K562 (cell line): ENCODE measurements around the gene AUNIP. TPM values are rescaled to one million over a fixed set of nuclear protein-coding genes. Genes with fewer than 3 reads are reported as not detected.
"Not testable (repeated sequence)": the region's sequence is repeated elsewhere in the genome, so short reads cannot be mapped to it uniquely, and the experiment has no call there.

Source experiments
- ATAC-seq: fragments of 200-7000 bp; cut with Tn5 transposase; 3 replicates; pipeline ENCODE4 v1.9.1; 2020; ENCODE audit warnings: moderate library complexity
- BruUV-seq: library from RNA; stranded (reverse); fragments of 400-500 nt; replicated peaks from 2 replicates; lab custom pipeline; 2021; lab: Mats Ljungman, UMichigan
- CTCF ChIA-PET: fragments of 300-600 bp; formaldehyde crosslinking; extraction: SDS; loops from one replicate; lab custom pipeline; 2021; ENCODE audit warnings: low intra/inter-chr PET ratio; lab: Yijun Ruan, JAX
- POLR2A ChIA-PET: fragments of 300-600, 350-650 bp; sonication (Branson Sonifier 250); formaldehyde crosslinking; extraction: SDS; loops from one replicate; lab custom pipeline; 2021; ENCODE audit warnings: antibody characterized with exemption, inconsistent platforms; lab: Yijun Ruan, JAX
- DNase-seq, 4 experiments: peaks; one replicate each; pipeline versions ENCODE4 v3.0.0 to v3.0.0-alpha.2; 2011 to 2018; ENCODE audit warnings: low spot score in 3 of 4, mixed read lengths in 3 of 4; ENCODE audit errors: extremely low read depth in 1 of 4
- FAIRE-seq: peaks from 2 replicates; lab custom pipeline; 2011; peaks lifted over from hg19 to GRCh38; lab: Jason Lieb, UNC
- H2AFZ ChIP-seq: 2 replicates; pipeline ENCODE4 v1.6.0; 2011; ENCODE audit warnings: low read depth, low read length, control low read depth, inconsistent platforms
- H3K27ac ChIP-seq: fragments of 200-600 bp; 3 replicates; pipeline ENCODE4 v1.8.0; 2011; ENCODE audit warnings: low read depth, mild to moderate bottlenecking, control low read depth, inconsistent platforms, low read length, moderate library complexity, mixed read lengths; ENCODE audit errors: extremely low read depth
- H3K27me3 ChIP-seq, 2 experiments: fragments of 300-600 bp in 1 of 2; 2 replicates in 1 of 2; 3 replicates in 1 of 2; pipeline versions ENCODE4 v1.6.0 to v1.8.0; 2011; ENCODE audit warnings: inconsistent platforms in 2 of 2, low read length in 2 of 2, mild to moderate bottlenecking in 1 of 2, mixed read lengths in 1 of 2, moderate library complexity in 1 of 2; ENCODE audit not compliant: control insufficient read depth in 2 of 2, insufficient read depth in 2 of 2
- H3K36me3 ChIP-seq: fragments of 300-600 bp; 3 replicates; pipeline ENCODE4 v1.8.0; 2011; ENCODE audit warnings: mild to moderate bottlenecking, low read length, inconsistent platforms; ENCODE audit not compliant: control insufficient read depth, insufficient read depth
- H3K4me1 ChIP-seq, 2 experiments: fragments of 200-600 bp in 1 of 2; replicated peaks in 1 of 2; 2 replicates in 1 of 2; 3 replicates in 1 of 2; pipeline versions ENCODE4 v1.5.1 to v1.8.0; 2011; ENCODE audit warnings: inconsistent platforms in 2 of 2, low read length in 2 of 2, mild to moderate bottlenecking in 1 of 2, mixed read lengths in 1 of 2, moderate library complexity in 1 of 2; ENCODE audit not compliant: control insufficient read depth in 2 of 2, insufficient read depth in 2 of 2
- H3K4me2 ChIP-seq: 2 replicates; pipeline ENCODE4 v1.6.1; 2011; ENCODE audit warnings: low read length, control low read depth, inconsistent platforms, mixed read lengths; ENCODE audit not compliant: insufficient read depth
- H3K4me3 ChIP-seq: fragments of 200-600 bp; sonication (generic), shearing (Covaris generic); 2 replicates; pipeline ENCODE4 v1.5.1; 2016; ENCODE audit warnings: control low read depth, inconsistent platforms
- H3K79me2 ChIP-seq: fragments of 200-600 bp; 3 replicates; pipeline ENCODE4 v1.8.0; 2011; ENCODE audit warnings: low read length, inconsistent platforms; ENCODE audit not compliant: control insufficient read depth, insufficient read depth
- H3K9ac ChIP-seq, 2 experiments: 2 replicates each; pipeline versions ENCODE4 v1.6.0 to v1.6.1; 2011; ENCODE audit warnings: low read depth in 2 of 2, low read length in 2 of 2, control low read depth in 1 of 2, inconsistent platforms in 1 of 2, mild to moderate bottlenecking in 1 of 2, mixed read lengths in 1 of 2; ENCODE audit not compliant: insufficient read depth in 1 of 2
- H3K9me1 ChIP-seq: one replicate; pipeline ENCODE4 v1.6.0; 2011; ENCODE audit warnings: inconsistent platforms, mild to moderate bottlenecking, low read length, moderate library complexity; ENCODE audit not compliant: control insufficient read depth, insufficient read depth
- H3K9me3 ChIP-seq: replicated peaks from 2 replicates; pipeline ENCODE4 v1.5.1; 2011; ENCODE audit warnings: low read depth, low read length, inconsistent platforms; ENCODE audit not compliant: control insufficient read depth, insufficient read depth
- H4K20me1 ChIP-seq: replicated peaks from 2 replicates; pipeline ENCODE4 v1.6.1; 2011; ENCODE audit warnings: low read length, inconsistent platforms, mixed read lengths; ENCODE audit not compliant: control insufficient read depth, insufficient read depth
- AFF1 ChIP-seq, 2 experiments: fragments of 450-650 bp; IDR thresholded peaks; 2 replicates each; pipeline ENCODE4 v1.6.1; 2018; ENCODE audit warnings: mild to moderate bottlenecking in 2 of 2, low read depth in 1 of 2; ENCODE audit not compliant: partially characterized antibody in 2 of 2
- SMAD2 ChIP-seq: fragments of 150-350 bp; IDR thresholded peaks from 2 replicates; pipeline ENCODE4 v1.6.1; 2014; ENCODE audit warnings: low read depth, mild to moderate bottlenecking, low read length
- TSHZ1 ChIP-seq: fragments of 250-450 bp; sonication (Bioruptor Pico); IDR thresholded peaks from 2 replicates; pipeline ENCODE4 v1.4.0; 2020; ENCODE audit warnings: mild to moderate bottlenecking, moderate library complexity
- WGBS: fragments of 100-300 bp; shearing (Covaris generic); methylation state at CpG from one replicate; pipeline ENCODE4 v1.1.6; 2016; ENCODE audit warnings: low coverage, mixed read lengths; ENCODE audit not compliant: insufficient coverage; ENCODE audit errors: missing lambda C conversion rate; 5-methylcytosine and 5-hydroxymethylcytosine counted together
- in situ Hi-C: fragments of 300-500 bp; cut with MboI; formaldehyde crosslinking; loops from 4 replicates; pipeline ENCODE4 v1.15.0; 2018; ENCODE audit warnings: inconsistent platforms, mixed read lengths
- intact Hi-C: fragments of 100-400 bp; cut with micrococcal nuclease; formaldehyde crosslinking; loops from 2 replicates; pipeline ENCODE4 v1.14.2; 2022
- polyA plus RNA-seq, 8 experiments: library from polyadenylated mRNA; depleted of rRNA in 4 of 8; stranded (reverse) in 5 of 8; unstranded in 3 of 8; fragments of >200 nt; fragmentation: Nextera tagmentation in 2 of 8; fragmentation: Illumina TruSeq in 1 of 8; extraction: Ambion mirVana in 2 of 8; extraction: Trizol in 1 of 8; gene quantifications; 2 replicates each; pipeline versions ENCODE4 v1.2.1 to v1.2.3, GENCODE V29; 2011 to 2014; ENCODE audit warnings: inconsistent platforms in 1 of 8, missing spikeins in 1 of 8
- total RNA-seq, 7 experiments: library from RNA; depleted of rRNA in 6 of 7; stranded (reverse); fragments of >200 nt in 6 of 7; fragmentation: Illumina TruSeq in 2 of 7; extraction: Trizol in 2 of 7; gene quantifications; 2 replicates each; pipeline versions ENCODE4 v1.2.1 to v1.2.3, GENCODE V29; 2011 to 2021; ENCODE audit warnings: low replicate concordance in 1 of 7

The AUNIP gene
- total and polyA plus RNA-seq, 9 of the 15 experiments (the other 6 are each of a cell fraction or from before 2014, with no cell fraction given), result 12.1 to 53.8 (median 47.1) TPM

GRCh38 chr1:25843483-25843882 is 15.8 kb downstream of the AUNIP start (continued):
- no peak for TF ChIP-seq AFF1 (IDR thresholded peaks at IDR 0.05; ENCODE audit: low read depth in 1 of 2, partially characterized antibody in 2 of 2)
- no peak for TF ChIP-seq SMAD2
- TF ChIP-seq TSHZ1, result no peak

GRCh38 chr1:25839808-25840207 is 19.4 kb downstream of the AUNIP start:
- H3K4me1 ChIP-seq, H3K9me3 ChIP-seq, DNase-seq, intact Hi-C loops, H2AFZ ChIP-seq, CTCF ChIA-PET, H3K9me1 ChIP-seq, H3K9ac ChIP-seq, H3K27me3 ChIP-seq, H3K27ac ChIP-seq, H3K4me3 ChIP-seq, BruUV-seq, FAIRE-seq, in situ Hi-C loops, H3K4me2 ChIP-seq, ATAC-seq, H4K20me1 ChIP-seq: not testable (repeated sequence)
- Histone ChIP-seq H3K79me2 (peaks cover 81% of the 10 kb centered on the region), H3K36me3 (peaks cover 45% of the 10 kb centered on the region)
- WGBS, result 95% methylated on average over 4 of the region's 4 CpGs
- POLR2A ChIA-PET, result interaction anchor here (0.6 to 10.8 kb wide), 4 partner anchors 9 to 34 kb away, joined by 3 to 108 read pairs (median 6); no protein-coding TSS in a partner anchor
